ENCODE data around the gene BCAS3. TPM values are rescaled to one million over a fixed set of nuclear protein-coding genes. Genes with fewer than 3 reads are reported as not detected.
A peak's percentile ranks its signal among the peaks of the same experiment; 100 is the strongest.

Gene BCAS3
- total RNA-seq, 4 donors from 2014 or later: 20.7 to 76.3 (median 39.8) TPM

DNA sequence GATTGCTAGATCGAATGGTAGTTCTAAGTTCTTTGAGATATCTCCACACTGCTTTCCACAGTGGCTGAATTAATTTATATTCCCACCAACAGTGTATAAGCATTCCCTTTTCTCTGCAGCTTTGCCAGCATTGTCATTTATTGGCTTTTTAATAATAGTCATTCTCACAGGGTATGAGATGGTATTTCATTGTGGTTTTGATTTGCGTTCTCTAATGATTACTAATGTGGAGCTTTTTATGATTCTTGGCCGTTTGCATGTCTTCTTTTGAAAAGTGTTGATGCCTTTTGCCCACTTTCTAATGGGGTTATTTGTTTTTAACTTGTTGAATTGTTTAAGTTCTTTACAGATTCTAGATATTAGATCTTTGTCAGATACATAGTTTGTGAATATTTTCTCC lies 36.5 kb upstream of the BCAS3 start:
- WGBS, 2 donors (ENCODE audit: low coverage in 1 of 2): 89 to 100% methylated on average over 2 to 3 of the region's 3 CpGs
- intact Hi-C loops (cut with DNase I; ENCODE audit: low total_unique reads): no loop called here
- Histone ChIP-seq H3K36me3 (peaks cover 0 to 7% (median 1%) of the 10 kb centered on the region in 4 donors), H3K4me1 (peaks cover 0 to 9% (median 6%) of the 10 kb centered on the region in 4 donors), H3K27ac (no peak overlapping the region), H3K27me3 (no peaks in the 10 kb centered on the region), H3K4me3 (no peak overlapping the region), H3K9me3 (no peaks in the 10 kb centered on the region)
- in situ Hi-C loops (cut with MboI; ENCODE audit: low pct_ligation_motif_present in 1 of 4, low pct_unique_long_range_greater_than_20kb in 1 of 4, low sequenced_read_pairs in 3 of 4): loop anchor here in 2 of 4 donors (25.0 kb wide), 2 partner anchors 179 to 204 kb away; no protein-coding TSS in a partner anchor
- TF ChIP-seq POLR2AphosphoS5 (IDR thresholded peaks at IDR 0.05) (no peak), EP300 (IDR thresholded peaks at IDR 0.05; ENCODE audit: low read depth) (no peak), POLR2A (IDR thresholded peaks at IDR 0.05) (no peak)
- TF ChIP-seq, protein P1, sequence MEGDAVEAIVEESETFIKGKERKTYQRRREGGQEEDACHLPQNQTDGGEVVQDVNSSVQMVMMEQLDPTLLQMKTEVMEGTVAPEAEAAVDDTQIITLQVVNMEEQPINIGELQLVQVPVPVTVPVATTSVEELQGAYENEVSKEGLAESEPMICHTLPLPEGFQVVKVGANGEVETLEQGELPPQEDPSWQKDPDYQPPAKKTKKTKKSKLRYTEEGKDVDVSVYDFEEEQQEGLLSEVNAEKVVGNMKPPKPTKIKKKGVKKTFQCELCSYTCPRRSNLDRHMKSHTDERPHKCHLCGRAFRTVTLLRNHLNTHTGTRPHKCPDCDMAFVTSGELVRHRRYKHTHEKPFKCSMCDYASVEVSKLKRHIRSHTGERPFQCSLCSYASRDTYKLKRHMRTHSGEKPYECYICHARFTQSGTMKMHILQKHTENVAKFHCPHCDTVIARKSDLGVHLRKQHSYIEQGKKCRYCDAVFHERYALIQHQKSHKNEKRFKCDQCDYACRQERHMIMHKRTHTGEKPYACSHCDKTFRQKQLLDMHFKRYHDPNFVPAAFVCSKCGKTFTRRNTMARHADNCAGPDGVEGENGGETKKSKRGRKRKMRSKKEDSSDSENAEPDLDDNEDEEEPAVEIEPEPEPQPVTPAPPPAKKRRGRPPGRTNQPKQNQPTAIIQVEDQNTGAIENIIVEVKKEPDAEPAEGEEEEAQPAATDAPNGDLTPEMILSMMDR (IDR thresholded peaks at IDR 0.05): no peak
- no peak for DNase-seq

DNA sequence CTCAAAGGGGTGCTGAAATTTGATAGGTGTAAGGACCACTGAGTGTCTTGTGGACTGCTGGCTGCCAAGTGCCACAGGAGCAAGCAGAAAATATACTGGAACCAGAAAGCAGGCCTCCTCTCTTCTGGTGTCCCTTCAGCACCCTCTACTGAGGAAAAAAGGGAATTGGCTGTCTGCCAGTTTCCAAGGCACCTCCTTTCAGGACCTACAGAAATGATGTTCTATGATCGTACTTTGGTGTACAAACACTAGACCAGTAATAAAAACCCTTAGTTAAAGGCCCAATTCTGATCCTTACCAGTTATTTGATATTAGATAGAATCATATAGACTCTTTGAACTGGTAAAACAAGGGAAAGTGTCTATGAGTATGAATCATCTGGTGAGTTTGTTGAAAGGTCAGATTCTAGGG lies 35.8 kb upstream of the BCAS3 start:
- intact Hi-C loops (cut with DNase I; ENCODE audit: low total_unique reads): no loop called here
- in situ Hi-C loops (cut with MboI; ENCODE audit: low pct_ligation_motif_present in 1 of 4, low pct_unique_long_range_greater_than_20kb in 1 of 4, low sequenced_read_pairs in 3 of 4): loop anchor here in 2 of 4 donors (25.0 kb wide), 2 partner anchors 180 to 205 kb away; no protein-coding TSS in a partner anchor
- no peak for TF ChIP-seq EP300 (IDR thresholded peaks at IDR 0.05; ENCODE audit: low read depth)
- peak in 1 of 3 donors; percentile 69 for TF ChIP-seq POLR2AphosphoS5 (IDR thresholded peaks at IDR 0.05)
- no peak for TF ChIP-seq POLR2A (IDR thresholded peaks at IDR 0.05)
- TF ChIP-seq, protein P1 (IDR thresholded peaks at IDR 0.05): peak; percentile 25 to 45 (median 35)
- H3K4me3 ChIP-seq: no peak overlapping the region
- peaks cover 0 to 9% (median 6%) of the 10 kb centered on the region in 4 donors for H3K4me1 ChIP-seq
- WGBS, 2 donors (ENCODE audit: low coverage in 1 of 2): 17 to 24% methylated on average over 1 of the region's 1 CpG
- H3K27ac ChIP-seq: peak overlapping the region in 1 of 4 donors; percentile 17
- H3K9me3 ChIP-seq: no peaks in the 10 kb centered on the region
- peak; percentile 70 for DNase-seq
- H3K27me3 ChIP-seq: no peaks in the 10 kb centered on the region
- H3K36me3 ChIP-seq: peaks cover 0 to 4% (median 0%) of the 10 kb centered on the region in 4 donors

DNA sequence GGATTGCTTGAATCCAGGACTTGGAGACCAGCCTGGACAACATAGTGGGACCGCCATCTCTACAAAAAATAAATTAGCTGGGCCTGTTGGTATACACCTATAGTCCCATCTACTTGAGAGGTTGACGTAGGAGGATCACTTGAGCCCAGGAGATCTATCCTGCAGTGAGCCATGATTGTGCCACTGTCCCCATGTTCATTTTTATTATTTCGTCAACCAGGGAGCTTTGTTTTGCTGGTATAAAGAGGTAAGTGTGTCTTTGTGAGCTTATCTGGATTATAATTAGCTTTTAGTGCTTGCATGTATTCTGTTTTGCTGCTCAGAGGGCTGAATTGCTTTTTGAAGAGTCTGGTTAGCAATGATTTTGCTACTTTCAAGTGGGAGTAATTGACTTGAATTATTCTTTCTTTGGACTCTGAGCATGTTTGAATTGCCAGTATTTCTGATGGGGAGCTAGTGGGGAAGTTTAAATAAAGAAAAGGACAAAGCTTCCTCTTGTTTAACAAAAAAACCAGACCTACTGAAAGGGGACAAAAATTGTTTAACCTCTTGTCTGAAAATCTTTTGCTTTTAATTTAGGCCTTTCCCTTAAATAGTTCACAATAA lies 31.6 kb upstream of the BCAS3 start:
- Histone ChIP-seq H3K4me1 (peaks cover 0 to 9% (median 6%) of the 10 kb centered on the region in 4 donors), H3K36me3 (peaks cover 0 to 25% (median 7%) of the 10 kb centered on the region in 4 donors), H3K4me3 (no peak overlapping the region), H3K27me3 (no peaks in the 10 kb centered on the region), H3K9me3 (no peaks in the 10 kb centered on the region), H3K27ac (no peak overlapping the region)
- DNase-seq: no peak
- TF ChIP-seq, protein P1 (IDR thresholded peaks at IDR 0.05): no peak
- TF ChIP-seq POLR2A (IDR thresholded peaks at IDR 0.05): no peak
- no peak for TF ChIP-seq EP300 (IDR thresholded peaks at IDR 0.05; ENCODE audit: low read depth)
- no peak for TF ChIP-seq POLR2AphosphoS5 (IDR thresholded peaks at IDR 0.05)
- WGBS, 2 donors (ENCODE audit: low coverage in 1 of 2): 55 to 84% methylated on average over 2 to 3 of the region's 3 CpGs
- intact Hi-C loops (cut with DNase I; ENCODE audit: low total_unique reads): no loop called here
- in situ Hi-C loops (cut with MboI; ENCODE audit: low pct_ligation_motif_present in 1 of 4, low pct_unique_long_range_greater_than_20kb in 1 of 4, low sequenced_read_pairs in 3 of 4): loop anchor here in 2 of 4 donors (25.0 kb wide), 2 partner anchors 184 to 209 kb away; no protein-coding TSS in a partner anchor

DNA sequence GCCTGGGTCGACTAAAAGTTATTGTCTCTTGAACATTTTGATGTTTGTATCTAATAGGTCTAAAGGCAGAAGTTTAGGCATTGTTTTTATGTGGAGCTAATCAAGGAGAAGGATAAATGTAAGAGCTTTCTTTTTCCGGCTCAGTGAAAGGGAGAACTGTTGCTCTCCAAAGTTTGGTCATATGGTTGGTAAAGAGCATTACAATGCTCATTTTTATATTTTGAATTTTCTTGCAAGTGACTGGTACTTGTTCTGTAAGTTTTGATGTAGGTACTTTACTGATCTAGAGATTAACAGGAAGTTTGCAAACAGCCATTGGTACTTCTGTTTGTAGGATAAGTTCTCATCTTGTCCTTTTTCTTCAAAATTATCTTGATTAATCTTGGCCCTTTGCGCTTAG lies 30.9 kb upstream of the BCAS3 start:
- H3K27me3 ChIP-seq: no peaks in the 10 kb centered on the region
- no peak overlapping the region for H3K27ac ChIP-seq
- H3K4me1 ChIP-seq: peaks cover 0 to 6% (median 4%) of the 10 kb centered on the region in 4 donors
- H3K9me3 ChIP-seq: no peaks in the 10 kb centered on the region
- H3K4me3 ChIP-seq: no peak overlapping the region
- 66 to 71% methylated on average over 3 of the region's 3 CpGs for WGBS, 2 donors (ENCODE audit: low coverage in 1 of 2)
- in situ Hi-C loops (cut with MboI; ENCODE audit: low pct_ligation_motif_present in 1 of 4, low pct_unique_long_range_greater_than_20kb in 1 of 4, low sequenced_read_pairs in 3 of 4) (loop anchor here in 2 of 4 donors (25.0 kb wide), 2 partner anchors 184 to 209 kb away; no protein-coding TSS in a partner anchor), intact Hi-C loops (cut with DNase I; ENCODE audit: low total_unique reads) (no loop called here)
- peaks cover 0 to 25% (median 7%) of the 10 kb centered on the region in 4 donors for H3K36me3 ChIP-seq
- TF ChIP-seq POLR2A (IDR thresholded peaks at IDR 0.05) (no peak), EP300 (IDR thresholded peaks at IDR 0.05; ENCODE audit: low read depth) (no peak), POLR2AphosphoS5 (IDR thresholded peaks at IDR 0.05) (no peak)
- TF ChIP-seq, protein P1 (IDR thresholded peaks at IDR 0.05): no peak
- no peak for DNase-seq

Data from transverse colon (tissue), 4 donors.